Measurements from ENCODE around the gene NETO2.

Gene NETO2

DNA sequence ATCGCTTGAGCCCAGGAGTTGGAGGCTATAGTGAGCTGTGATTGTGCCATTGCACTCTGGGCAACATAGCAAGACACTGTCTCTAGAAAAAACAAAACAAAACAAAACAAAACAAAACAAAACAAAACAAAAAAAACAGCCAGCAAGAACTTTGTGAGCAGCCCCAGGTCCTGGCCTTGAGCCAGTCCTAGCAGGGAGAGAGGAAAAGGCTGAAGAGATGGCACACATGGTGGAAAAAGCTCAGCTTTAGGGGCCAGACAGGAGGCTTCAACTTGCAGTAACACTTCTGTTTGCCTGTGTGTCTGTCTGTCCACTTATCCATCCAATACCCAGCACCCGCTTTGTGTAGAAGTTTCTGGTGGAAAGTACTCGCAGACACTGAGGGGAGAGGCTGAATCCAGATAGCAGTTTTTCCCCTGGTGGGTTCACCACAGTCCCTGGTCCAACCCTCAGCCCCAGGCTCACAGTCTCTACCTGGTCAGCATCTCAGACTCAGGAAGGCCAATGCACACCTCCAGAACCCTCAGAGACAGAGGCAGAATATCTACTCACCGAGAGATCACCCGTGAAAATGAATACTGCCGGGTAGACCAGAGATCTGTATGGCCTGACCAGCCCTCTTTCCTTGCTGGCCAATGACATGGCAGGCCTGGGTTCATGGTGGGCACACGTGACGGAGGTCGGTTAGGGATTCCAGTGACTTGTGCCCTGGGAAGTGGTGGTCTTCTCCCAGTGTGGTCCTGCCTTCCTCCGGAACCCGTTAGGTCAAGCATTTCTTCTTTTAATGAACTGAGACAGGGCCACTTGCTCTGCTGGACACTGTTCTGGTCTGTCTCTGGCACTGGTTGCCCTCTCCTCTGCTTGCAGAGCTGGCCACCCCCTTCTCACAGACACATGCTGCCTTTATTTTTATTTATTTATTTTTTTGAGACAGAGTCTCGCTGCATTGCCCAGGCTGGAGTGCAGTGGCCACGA lies 90.8 kb downstream of the NETO2 start:
- TF ChIP-seq, protein P1, sequence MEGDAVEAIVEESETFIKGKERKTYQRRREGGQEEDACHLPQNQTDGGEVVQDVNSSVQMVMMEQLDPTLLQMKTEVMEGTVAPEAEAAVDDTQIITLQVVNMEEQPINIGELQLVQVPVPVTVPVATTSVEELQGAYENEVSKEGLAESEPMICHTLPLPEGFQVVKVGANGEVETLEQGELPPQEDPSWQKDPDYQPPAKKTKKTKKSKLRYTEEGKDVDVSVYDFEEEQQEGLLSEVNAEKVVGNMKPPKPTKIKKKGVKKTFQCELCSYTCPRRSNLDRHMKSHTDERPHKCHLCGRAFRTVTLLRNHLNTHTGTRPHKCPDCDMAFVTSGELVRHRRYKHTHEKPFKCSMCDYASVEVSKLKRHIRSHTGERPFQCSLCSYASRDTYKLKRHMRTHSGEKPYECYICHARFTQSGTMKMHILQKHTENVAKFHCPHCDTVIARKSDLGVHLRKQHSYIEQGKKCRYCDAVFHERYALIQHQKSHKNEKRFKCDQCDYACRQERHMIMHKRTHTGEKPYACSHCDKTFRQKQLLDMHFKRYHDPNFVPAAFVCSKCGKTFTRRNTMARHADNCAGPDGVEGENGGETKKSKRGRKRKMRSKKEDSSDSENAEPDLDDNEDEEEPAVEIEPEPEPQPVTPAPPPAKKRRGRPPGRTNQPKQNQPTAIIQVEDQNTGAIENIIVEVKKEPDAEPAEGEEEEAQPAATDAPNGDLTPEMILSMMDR (IDR thresholded peaks at IDR 0.05; ENCODE audit: low read depth, low read length): no peak

DNA sequence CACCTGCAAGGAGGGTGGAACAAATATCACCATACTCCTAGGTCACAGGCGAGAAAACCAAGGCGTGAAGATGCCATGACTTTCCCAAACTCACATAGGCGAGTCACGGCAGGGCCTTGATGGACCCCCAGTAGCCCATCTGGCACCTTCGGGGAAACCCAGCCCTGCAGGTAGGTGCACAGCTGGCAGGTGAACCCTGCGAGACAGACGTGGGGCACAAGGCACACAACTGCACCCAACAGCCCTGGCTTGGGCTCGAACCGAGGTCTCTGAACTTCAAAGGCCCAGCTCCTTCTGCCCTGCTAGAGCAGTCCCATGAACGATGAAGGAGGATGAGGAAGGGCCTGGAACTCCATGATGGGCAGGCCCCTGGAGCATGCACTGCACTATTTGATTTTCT lies 92.7 kb downstream of the NETO2 start:
- no peak for DNase-seq (ENCODE audit: low read depth, low spot score)
- in situ Hi-C loops (cut with HindIII; ENCODE audit: low sequenced_read_pairs): no loop called here
- TF ChIP-seq, protein P1 (IDR thresholded peaks at IDR 0.05; ENCODE audit: low read depth, low read length): no peak
- H3K4me3 ChIP-seq (ENCODE audit: low read depth, low read length): no peak overlapping the region

More for the DNA sequence above, 90.8 kb downstream of the NETO2 start:
- no peak overlapping the region for H3K4me3 ChIP-seq (ENCODE audit: low read depth, low read length)
- in situ Hi-C loops (cut with HindIII; ENCODE audit: low sequenced_read_pairs): no loop called here
- DNase-seq (ENCODE audit: low read depth, low spot score): no peak

GRCh38 chr16:47049901-47050583 lies 93.7 kb downstream of the NETO2 start:
- TF ChIP-seq, protein P1 (IDR thresholded peaks at IDR 0.05; ENCODE audit: low read depth, low read length): no peak
- no peak for DNase-seq (ENCODE audit: low read depth, low spot score)
- no peak overlapping the region for H3K4me3 ChIP-seq (ENCODE audit: low read depth, low read length)
- in situ Hi-C loops (cut with HindIII; ENCODE audit: low sequenced_read_pairs): no loop called here

DNA sequence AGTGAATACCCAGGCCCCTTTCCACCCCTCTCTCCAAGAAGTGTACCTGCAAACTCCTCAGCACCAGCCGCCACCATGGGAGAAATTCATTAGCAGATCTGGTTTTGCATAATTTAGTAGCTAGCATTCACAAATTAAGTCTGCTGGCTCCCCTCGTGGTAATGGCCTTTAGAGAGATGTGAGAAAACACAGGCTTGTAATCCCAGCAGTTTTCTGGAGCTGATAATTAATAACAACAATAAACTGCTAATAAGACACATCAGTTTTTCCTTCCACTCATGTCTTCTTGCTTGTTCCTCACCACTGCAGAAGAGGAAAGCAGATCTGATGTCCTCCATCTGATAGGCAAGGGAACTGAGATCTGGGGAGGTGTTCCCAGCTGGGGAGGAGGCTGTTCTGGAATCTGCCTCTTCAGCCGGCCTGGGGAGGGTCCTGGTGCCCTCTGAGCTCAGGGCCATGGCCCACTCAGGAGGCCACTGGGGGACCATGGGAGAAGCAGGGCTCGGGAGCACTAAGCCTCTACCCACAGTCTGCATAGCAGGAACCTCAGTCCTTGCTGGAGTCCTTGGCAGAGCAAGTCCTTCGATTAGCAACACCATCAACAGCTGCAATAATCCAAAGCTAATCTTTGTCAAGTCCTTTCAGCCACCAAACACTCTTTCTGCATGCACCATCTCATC lies 96.1 kb downstream of the NETO2 start:
- no peak overlapping the region for H3K4me3 ChIP-seq (ENCODE audit: low read depth, low read length)
- in situ Hi-C loops (cut with HindIII; ENCODE audit: low sequenced_read_pairs): no loop called here
- TF ChIP-seq, protein P1 (IDR thresholded peaks at IDR 0.05; ENCODE audit: low read depth, low read length): no peak
- no peak for DNase-seq (ENCODE audit: low read depth, low spot score)

DNA sequence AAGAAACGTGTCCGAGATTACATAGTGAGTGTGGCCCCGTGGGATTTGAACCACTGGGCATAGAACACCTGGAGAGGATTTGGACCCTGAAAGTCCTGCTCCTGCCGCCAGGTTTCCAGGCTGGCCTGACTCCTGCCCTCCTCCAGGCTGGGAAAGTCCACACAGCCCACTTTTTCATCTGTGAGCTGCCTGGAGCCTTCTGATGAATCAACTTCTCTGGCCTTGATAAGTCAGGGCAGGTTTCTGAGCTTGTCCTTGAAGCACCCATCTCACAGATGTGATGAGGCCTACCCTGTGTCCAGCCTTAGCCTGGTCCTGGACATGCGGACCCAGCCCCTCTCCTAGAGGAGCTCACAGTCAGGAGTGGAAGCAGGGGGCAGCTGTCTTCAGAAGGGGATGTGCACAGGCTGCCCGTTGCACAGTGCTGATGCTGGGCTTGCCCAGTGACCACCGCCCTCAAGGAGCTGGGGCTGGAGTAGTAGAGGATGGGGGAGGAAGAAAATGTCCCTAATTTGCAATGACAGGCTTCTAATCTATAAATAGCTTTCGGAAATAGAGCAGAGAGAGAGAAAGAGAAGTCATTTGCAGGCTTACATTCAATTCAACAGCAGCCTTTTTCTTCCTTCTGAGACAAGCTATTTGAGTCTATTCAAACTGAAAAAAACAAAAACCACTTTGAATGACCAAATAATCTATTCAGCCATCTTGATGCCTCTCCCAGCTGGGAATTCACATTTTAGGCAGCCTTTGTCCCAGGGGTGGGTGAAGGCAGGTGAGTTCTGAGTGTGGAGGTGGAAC lies 96.8 kb downstream of the NETO2 start:
- no peak overlapping the region for H3K4me3 ChIP-seq (ENCODE audit: low read depth, low read length)
- DNase-seq (ENCODE audit: low read depth, low spot score): no peak
- in situ Hi-C loops (cut with HindIII; ENCODE audit: low sequenced_read_pairs): no loop called here
- TF ChIP-seq, protein P1 (IDR thresholded peaks at IDR 0.05; ENCODE audit: low read depth, low read length): no peak

- no peak overlapping the region for H3K4me3 ChIP-seq (ENCODE audit: low read depth, low read length)
- no peak for DNase-seq (ENCODE audit: low read depth, low spot score)
- TF ChIP-seq, protein P1 (IDR thresholded peaks at IDR 0.05; ENCODE audit: low read depth, low read length): no peak
- in situ Hi-C loops (cut with HindIII; ENCODE audit: low sequenced_read_pairs): no loop called here
Measured at GRCh38 chr16:47045459-47045858, 98.3 kb downstream of the NETO2 start.
